ENCODE data around the gene KLRK1.
"Not testable (repeated sequence)": the region's sequence is repeated elsewhere in the genome, so short reads cannot be mapped to it uniquely, and the experiment has no call there.

The KLRK1 gene

GRCh38 chr12:10389904-10390303 is at the start of gene KLRK1:
Gene KLRK1 (minus strand): TSS chr12:10390041. CDS start chr12:10388810, 1,231 bp downstream.
- no peak for FAIRE-seq

GRCh38 chr12:10437601-10438000 is 47.8 kb upstream of the KLRK1 start:
- FAIRE-seq: not testable (repeated sequence)

GRCh38 chr12:10435816-10436215 is 46.0 kb upstream of the KLRK1 start, which contains the start of gene KLRC2:
Gene KLRC2 (minus strand): TSS chr12:10436010. CDS start chr12:10435986, 24 bp downstream.
- not testable (repeated sequence) for FAIRE-seq

- not testable (repeated sequence) for FAIRE-seq
Observed at GRCh38 chr12:10430623-10431022, 40.8 kb upstream of the KLRK1 start.

- FAIRE-seq: not testable (repeated sequence)
Observed at GRCh38 chr12:10425938-10426337, 36.1 kb upstream of the KLRK1 start.

- FAIRE-seq: peak; percentile 95
Observed at GRCh38 chr12:10424260-10424899, 34.5 kb upstream of the KLRK1 start.

GRCh38 chr12:10422159-10422558 is 32.3 kb upstream of the KLRK1 start:
- not testable (repeated sequence) for FAIRE-seq

DNA sequence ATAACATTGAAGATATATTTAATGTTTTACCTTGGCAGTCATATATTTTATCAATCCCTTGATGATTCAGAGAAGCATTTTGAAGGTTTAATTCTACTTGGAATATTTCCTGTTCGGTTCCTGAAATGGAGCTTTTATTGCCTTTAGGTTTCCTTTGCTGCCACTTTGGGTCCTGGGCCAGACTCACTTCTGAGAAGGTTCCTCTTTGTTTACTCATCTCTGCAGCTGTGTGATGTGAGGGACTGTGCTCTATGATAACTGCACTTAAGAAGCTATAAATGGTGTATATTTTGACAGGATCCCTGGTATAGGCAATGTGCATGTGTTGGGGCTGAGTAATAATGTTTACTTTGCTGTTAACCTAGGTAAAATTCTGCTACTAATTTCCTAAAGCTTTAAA is 30.5 kb upstream of the KLRK1 start, which contains the start of gene KLRC3:
KLRC3 (minus strand) TSS at position 262 of the 400 bp plus-strand sequence; CDS start at position 217, 45 bp downstream.
- not testable (repeated sequence) for FAIRE-seq

GRCh38 chr12:10409392-10409791 is 19.6 kb upstream of the KLRK1 start, which contains the start of gene KLRC4:
Gene KLRC4 (minus strand): TSS chr12:10409757. CDS start chr12:10409575, 182 bp downstream.
- FAIRE-seq: no peak

- no peak for FAIRE-seq
Observed at GRCh38 chr12:10408842-10409241, 19.0 kb upstream of the KLRK1 start.

- FAIRE-seq: no peak
Observed at GRCh38 chr12:10406725-10407124, 16.9 kb upstream of the KLRK1 start.

DNA sequence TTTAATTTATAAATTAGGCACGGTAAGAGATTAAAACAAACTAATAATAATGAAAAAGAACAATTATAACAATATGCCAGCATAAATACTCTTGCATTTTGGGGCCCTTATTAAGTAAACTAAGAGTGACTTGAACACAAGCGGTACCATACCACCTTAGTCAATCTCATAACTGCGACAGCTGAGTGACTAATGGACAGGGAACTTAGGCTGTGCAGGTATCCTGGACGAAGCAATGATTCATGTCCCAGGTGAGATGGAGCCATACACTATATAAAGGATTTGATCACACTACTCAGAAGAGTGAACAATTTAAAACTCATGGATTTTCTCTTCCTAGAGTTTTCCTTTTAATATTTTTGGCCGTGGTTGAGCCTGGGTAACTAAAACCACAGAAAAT is 15.5 kb upstream of the KLRK1 start:
- no peak for FAIRE-seq

GRCh38 chr12:10404798-10405197 is 15.0 kb upstream of the KLRK1 start:
- no peak for FAIRE-seq

- FAIRE-seq: no peak
Observed at GRCh38 chr12:10400829-10401228, 11.0 kb upstream of the KLRK1 start.

DNA sequence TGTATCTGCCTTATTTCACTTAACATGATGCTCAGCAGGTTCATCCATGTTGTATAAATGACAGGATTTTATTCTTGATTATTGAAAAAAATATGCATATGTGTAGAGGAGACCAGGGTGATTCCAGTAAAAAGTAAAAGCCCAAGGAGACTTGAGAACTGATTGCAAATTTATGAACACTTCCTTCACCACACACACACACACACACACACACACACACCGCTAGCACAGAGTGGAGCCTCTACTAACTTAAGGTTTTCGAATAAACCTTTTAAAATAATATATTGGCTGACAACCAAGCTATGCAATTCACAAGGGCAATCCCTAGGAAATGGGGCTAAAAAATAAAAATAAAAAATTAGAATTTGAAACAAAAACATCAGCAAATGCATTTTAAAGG is 8.3 kb upstream of the KLRK1 start:
- no peak for FAIRE-seq

GRCh38 chr12:10397296-10397695 is 7.5 kb upstream of the KLRK1 start:
- no peak for FAIRE-seq

GRCh38 chr12:10396176-10396575 is 6.3 kb upstream of the KLRK1 start:
- FAIRE-seq: not testable (repeated sequence)

- FAIRE-seq: no peak
Observed at GRCh38 chr12:10395390-10395998, 5.7 kb upstream of the KLRK1 start.

GRCh38 chr12:10394531-10395152 is 4.8 kb upstream of the KLRK1 start:
- not testable (repeated sequence) for FAIRE-seq

- FAIRE-seq: no peak
Observed at GRCh38 chr12:10393291-10393690, 3.5 kb upstream of the KLRK1 start.

DNA sequence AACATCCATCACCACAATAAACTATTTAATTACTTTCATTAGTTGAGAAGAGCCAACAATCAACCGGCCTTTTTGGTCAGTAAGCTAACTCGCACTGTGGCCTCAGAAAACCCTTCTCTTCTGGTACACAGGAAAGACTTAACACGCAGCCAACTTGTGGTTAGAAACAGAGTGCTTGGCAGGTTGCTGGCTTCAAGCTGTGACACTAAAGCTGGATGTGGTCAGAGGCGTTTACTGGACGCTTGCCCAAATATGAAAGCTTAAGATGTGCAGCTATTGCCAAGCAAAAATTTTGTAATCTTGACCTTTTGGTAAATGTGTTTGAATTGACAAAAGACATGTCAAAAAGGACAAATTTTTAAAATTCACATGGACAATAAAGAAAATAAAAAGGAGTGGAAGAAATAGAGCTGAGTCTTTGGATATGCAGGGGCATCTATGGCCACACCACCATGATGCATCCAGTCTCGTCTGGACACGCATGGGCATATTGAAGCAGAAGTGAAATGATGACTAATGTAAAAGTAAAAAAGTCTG is 2.6 kb upstream of the KLRK1 start:
- no peak for FAIRE-seq

DNA sequence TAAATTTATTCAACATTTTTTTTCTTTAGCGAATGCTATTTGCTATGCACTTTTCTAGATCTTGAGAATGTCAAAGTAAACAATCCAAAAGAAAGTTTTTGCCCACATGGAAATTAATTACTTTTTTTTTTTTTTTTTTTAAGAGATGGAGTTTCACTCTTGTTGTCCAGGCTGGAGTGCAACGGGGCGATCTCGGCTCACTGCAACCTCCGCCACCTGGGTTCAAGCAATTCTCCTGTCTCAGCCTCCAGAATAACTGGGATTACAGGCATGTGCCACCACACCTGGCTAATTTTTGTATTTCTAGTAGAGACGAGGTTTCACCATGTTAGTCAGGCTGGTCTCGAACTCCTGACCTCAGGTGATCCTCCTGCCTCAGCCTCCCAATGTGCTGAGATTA is 1.1 kb upstream of the KLRK1 start:
- FAIRE-seq: not testable (repeated sequence)
